Germinal center (tissue), 1 donor: Measurements from ENCODE around the gene NDOR1.

Source experiments
- DNase-seq: peaks from one replicate; pipeline ENCODE4 v3.0.0; 2012; ENCODE audit warnings: mixed read lengths, low spot score

Gene NDOR1

DNA sequence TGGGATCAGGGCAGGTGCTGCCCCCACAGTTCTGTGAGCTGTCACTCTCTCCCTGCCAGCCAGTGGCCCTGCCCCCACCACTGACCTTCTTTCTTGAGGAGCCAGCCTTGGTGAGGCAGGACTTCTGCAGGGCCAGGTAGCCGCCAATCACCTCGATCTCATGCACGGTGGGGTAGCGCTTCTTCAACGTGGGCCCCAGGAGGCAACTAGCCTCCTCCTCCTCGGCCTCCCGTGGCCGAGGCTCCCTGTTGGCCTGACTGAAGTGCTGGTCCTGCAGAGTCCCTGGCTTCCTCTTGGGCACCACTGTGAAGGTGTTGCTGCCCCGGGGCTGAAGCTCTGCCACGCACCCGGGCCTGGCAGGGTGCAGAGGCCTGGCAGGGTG is 6.6 kb upstream of the NDOR1 start:
- DNase-seq, result no peak

DNA sequence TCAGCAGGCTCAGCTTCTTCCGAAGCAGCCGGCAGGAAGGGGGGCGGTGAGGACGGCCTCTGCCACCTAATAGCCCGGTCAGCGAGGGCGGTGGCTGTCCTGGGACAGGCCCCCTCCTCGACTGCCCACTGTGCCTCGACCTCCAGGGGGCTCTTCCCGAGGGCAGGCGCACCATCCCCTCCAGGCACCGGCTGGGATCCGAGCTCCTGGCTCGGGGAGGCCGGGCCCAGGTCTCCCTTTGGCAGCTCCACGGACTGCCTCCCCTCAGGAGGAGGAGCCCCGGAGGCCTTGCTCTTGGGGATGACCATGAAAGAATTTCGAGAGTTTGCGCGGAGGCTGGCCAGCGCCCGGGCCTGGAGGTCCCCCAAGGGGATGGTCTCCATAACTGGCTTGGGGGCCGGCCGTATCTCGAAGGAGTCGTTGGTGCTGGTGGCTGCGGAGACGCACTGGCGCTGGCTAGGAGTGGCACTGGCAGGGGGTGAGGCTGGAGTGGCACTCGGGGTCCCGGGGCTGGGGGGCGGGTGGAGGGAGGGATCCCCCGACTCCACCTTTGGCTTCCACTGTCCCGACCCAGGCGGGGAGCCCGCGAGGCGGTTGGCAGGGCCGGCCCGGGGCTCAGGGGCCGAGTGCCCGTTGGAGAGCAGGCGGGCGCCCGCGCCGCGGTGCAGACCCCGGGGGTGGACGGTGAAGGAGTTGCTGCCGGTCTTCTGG is 5.9 kb upstream of the NDOR1 start:
- no peak for DNase-seq

DNA sequence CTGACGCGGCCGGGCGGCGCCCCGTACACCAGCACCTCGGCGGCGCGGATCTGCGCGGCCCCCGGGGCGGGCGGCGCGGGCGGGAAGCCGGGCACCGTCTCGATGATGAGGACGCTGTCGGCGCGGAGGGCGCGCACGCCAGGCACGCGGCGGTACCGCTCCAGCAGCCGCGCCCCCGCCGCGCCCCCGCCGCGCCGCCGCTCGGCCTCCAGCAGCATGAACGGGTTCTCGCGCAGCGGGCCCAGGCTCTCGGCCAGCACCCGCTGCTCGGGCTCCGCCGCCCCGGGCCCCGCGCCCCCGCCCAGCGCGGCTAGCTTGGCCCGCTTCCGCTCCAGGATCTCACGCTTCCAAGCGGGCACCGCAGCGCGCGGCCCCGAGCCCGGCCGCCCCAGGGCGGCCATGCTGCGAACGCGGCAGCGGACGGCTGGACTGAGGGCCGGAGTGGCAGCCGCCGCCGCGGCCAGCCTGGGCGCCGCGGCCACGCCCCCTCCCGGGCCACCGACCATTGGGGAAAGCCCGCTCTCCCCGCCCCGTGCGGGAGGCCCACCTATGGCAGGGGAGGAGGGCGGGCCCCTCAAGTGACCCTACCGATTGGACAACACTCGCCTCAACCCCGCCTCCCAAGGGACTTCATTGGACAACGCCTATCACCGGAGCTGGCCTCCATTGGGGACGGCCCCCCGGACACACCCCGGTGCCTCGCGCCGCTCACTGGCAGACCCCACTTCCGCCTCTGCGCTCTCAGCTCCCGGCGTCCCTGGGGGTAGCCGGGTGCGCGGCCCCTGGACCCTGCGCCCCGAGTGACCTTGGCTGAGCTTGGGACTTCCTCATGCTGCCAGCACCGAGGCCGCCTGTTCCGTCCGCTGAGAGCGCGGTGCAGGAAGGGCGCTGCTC is 4.9 kb upstream of the NDOR1 start, which contains the start of gene TPRN:
TPRN (minus strand) TSS at position 431 of the 894 bp plus-strand sequence; CDS start at position 401, 30 bp downstream.
- DNase-seq, result peak; percentile 100

DNA sequence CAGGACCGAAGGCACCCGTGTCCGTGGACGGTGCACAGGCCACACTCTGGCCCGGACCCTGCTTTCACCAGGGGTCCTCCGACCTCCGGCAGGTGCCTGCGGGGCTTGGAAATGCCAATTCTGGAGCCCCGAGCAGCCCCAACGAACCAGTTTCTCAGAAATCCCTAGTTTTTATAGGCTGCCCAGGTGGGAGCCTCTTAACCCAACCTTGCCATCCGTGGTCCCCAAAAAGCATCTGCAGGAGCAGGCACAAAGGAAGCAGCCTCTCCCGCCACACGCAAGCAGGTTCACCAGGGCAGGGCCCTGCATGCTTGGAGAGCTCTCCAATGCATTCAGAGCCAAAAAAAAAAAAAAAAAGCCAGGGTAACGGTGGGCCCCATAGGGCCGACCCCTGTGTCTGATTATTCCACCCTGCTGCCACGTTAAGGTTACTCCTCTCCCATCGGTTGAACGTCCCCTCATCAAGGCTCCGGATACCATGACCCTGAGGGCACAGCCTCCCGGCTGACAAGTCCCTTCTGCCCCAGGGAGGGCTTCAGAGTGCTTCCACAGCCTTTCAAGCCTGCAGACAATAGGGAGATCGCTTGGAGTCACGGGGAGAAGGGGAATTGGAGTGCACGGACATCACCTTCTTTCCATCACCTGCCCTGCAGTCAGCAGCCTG is 4.2 kb upstream of the NDOR1 start:
- no peak for DNase-seq

DNA sequence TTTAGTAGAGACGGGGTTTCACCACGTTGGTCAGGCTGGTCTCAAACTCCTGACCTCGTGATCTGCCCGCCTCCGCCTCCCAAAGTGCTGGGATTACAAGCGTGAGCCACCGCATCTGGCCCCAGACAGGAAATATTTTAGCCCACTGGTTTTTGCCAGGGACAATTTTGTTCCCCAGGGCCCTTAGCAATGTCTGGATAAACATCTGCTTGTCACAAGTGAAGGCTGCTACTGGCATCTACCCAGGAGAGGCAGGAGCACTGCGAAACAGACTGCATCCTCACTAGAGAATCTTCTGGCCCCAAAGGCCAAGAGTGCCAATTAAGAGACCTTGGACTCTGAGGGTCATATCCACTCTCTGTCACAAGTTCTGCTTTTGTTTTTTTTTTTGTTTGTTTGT is 2.5 kb upstream of the NDOR1 start:
- no peak for DNase-seq

DNA sequence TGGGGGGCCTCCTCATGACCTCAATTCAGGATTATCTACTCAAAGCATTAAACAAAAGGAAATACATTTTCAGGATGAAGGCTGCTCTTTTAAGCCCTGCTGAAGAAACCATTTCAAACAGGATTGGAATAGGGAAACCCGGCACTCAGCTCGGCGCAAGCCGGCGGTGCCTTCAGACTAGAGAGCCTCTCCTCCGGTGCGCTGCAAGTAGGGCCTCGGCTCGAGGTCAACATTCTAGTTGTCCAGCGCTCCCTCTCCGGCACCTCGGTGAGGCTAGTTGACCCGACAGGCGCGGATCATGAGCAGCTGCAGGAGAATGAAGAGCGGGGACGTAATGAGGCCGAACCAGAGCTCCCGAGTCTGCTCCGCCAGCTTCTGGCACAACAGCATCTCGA is 772 bp upstream of the NDOR1 start:
- no peak for DNase-seq

DNA sequence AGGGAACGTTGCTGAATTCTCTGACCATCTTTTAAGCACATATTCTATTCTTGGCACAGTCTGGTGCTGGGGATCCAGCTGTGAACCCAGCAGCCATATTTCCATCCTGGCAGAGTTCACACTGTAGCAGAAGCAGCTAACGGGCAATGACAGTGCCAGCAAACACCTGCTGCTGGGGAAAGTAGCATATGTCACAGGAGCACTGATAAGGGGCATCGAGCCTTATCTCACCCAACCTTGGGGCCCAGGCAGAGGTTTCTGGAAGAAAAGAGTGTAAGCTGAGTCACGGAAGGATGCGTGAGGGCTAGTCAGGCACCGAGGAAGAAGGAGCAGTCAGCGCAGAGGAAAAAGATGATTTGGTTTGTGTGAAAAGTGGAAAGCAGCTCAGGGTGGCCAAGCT is 1.1 kb downstream of the NDOR1 start:
- DNase-seq, result no peak

DNA sequence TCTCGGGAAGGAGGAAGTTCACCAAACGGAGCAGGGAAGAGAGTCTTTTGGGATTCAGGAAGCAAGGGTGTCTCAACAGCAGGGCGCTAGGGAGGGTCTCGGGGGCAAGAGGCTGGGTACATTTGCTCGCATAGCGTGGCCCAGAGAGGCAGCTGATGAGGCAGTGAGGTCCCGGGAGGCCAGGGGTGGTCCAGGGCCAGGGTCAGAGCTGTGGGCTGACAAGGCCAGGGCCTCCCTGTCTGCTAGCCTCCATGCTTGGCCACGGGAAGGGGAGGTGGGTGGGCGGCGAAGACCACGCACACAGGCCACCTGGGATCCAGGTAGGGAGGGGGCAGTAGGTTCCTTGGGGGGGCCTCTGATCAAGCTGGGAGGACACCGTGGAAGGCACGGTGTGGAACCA is 6.0 kb downstream of the NDOR1 start:
- DNase-seq, result no peak

DNA sequence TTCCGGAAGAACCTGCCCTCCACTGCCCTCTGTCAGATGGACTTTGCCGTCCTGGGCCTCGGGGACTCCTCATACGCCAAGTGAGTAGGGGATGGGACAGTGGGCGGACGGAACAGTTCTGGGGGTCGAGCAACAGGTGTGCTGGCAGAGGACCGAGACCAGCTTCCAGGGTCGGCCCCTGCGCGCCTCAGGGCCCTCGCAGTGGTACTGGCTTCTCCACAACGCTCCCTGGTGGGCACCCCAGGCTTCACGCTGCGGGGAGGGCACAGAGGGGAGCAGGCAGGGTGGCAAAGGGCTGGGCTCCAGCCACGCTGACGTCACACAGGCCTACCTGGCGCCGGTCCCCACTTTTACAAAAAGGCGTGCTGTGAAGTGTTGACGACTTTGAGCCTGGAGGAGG is 7.0 kb downstream of the NDOR1 start:
- no peak for DNase-seq

DNA sequence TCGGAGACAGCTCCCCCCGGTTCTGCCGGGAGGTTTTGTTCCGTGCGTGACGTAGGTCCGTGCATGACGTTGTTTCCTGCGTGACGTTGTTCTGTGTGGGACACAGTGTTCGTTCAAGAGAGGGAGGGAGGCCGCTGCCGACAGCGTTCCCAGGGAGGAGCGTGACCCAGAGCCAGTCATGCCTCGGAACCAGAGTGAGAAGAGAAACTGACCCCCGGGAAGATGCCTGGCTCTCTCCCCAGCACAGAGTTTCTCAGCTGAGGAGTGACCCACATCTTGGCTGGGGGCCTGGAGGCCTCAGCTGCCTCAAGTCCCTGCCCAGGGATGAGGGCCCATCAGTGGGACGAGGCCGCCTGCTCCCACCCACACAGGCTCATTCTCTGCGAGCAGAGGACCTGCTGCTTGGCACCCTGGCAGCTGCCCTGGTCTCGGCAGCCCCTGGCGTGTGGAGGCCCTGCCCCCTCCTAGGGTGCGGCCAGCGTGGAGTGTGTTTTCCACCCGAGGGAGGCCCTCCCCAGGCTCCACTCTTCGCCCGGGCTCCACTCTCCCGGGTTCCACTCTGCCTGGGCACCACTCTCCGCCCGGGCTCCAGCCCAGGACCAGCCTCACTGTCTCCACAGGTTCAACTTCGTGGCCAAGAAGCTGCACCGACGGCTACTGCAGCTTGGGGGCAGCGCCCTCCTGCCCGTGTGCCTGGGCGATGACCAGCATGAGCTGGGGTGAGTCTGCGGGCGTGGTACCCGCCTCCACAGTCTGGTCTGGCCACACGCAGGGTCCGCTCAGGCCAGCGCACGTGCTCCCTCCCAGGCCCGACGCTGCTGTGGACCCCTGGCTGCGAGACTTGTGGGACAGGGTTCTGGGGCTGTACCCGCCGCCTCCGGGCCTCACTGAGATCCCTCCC is 7.9 kb downstream of the NDOR1 start:
- no peak for DNase-seq

DNA sequence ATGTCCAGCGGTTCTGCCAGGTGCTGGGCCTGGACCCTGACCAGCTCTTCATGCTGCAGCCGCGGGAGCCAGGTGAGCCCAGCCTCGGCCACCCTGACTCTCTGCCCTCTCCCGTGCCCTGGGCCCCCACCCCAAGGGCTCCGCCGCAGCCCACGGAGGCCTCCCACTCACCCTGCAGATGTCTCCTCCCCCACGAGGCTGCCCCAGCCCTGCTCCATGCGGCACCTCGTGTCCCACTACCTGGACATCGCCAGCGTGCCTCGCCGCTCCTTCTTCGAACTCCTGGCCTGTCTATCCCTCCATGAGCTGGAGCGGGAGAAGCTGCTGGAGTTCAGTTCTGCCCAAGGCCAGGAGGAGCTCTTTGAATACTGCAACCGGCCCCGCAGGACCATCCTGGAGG is 9.1 kb downstream of the NDOR1 start:
- no peak for DNase-seq

DNA sequence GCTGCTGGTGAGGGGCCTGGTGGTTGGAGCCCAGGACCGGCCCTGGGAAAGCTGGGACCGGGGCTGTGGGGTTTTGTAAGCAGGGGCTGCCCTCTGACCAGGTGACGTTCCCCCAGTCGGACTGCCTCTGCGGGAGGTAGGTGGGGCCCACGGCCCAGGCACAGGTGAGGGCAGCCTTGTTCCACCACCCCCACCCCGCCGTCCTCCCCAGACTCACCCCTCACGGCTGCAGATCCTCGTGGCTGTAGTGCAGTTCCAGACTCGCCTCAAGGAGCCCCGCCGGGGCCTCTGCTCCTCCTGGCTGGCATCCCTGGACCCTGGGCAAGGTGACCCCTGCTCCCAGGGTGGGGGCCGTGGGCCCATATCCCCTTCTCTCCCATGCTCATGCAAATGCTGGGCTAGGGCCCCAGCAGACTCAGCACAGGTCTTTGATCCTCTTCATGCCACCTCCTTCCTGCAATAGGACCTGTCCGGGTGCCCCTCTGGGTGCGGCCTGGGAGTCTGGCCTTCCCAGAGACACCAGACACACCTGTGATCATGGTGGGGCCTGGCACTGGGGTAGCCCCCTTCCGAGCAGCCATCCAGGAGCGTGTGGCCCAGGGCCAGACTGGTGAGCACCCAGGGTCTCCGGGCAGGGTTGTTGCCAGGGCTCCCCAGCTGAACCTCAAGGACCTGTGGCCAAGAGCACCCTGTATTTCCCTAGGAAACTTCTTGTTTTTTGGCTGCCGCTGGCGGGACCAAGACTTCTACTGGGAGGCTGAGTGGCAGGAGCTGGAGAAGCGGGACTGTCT is 9.9 kb downstream of the NDOR1 start:
- no peak for DNase-seq

DNA sequence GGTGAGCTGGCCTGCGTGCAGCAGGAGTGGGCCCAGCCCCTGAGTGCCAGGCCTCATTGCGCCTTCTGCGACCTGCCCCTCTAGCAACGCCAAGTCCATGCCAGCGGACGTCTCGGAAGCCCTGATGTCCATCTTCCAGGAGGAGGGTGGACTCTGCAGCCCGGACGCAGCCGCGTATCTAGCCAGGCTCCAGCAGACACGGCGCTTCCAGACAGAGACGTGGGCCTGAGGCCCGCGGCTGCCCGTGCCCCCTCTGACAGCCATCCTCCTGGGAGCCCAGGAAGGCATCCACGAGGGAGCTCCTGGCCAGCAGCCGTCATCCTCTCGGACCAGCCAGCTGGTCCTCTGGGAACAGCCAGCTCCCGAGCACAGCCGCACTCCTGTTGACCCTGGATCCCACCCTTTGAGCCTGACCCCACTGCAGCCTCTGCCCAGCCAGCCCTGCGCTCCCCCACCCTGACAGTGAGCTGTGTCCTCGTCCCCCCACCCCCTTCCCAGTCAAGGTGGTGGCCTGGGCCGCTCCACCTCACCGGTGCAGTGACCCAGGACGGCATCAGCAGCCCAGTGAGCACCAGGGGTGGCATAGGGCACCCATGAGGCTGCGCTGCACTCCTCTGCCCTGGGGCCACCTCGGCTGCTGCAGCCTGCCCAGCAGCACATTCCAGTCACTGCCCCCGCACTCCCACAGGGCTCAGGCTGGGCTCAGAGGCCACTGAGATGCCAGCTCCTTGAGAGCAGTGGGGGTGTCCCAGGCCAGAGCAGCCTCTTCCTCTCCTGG is 10.9 kb downstream of the NDOR1 start:
- no peak for DNase-seq

DNA sequence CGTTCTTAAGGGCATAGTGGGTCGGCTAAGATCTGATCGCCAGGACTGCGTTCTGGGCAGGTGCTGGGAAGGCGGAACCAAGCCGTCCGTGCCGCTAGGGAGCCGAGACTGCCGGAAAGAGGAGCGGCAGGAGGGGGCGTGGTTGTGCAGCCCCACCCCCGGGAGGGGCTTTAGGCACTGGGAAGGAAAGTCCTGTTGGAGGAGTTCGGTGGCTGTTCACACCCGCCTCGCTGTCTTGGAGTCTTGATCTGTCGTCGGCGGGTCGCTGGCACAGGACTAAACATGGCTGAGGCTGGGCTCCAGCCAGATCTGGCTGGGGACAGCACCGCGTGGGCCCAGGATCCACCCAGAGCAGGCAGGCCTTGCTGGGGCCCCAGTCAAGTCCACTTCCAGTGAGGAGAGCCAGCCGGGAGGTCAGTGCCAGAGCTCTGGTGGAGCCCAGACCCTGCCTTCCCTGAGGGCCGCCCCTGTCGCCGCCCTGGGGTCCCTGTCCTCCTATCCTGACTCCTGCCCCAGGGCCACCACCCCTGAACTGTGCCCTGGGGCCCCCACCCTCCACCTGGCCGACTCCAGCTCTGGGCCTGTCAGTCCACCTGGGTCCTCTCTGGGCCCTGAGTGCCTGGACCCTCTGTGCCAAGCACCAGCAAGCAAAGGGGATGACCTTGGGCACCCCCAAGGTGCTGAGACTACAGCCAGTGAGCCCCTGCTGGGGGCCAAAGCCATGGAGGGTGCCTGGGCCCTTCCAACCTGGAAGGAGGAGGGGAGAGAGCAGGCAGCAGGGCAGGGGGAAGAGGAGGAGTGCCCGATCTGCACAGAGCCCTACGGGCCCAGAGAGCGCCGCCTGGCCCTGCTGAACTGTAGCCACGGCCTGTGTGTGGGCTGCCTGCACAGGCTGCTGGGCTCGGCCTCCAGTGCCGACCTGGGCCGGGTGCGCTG is 12.0 kb downstream of the NDOR1 start:
- DNase-seq, result no peak

DNA sequence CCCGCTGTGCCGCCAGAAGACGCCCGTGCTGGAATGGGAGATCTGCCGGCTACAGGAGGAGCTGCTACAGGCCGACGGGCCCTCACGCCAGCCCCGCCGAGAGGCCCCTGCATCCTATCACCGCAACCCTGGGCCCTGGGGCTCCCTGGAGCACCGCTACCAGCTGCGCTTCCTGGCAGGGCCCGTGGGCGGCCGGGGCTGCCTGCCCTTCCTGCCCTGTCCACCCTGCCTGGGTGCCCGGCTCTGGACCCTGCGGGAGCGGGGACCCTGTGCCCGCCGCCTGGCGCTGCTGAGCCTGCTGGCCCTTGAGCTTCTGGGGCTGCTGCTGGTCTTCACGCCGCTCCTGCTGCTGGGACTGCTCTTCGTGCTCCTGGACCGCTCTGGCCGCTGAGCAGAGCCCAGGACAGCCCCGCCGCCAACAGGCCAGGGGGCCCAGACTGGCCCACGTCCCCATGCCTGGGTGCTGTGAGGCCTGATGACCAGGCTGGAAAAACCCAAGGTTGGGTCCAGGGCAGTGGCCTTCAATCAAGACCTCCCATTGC is 12.8 kb downstream of the NDOR1 start:
- DNase-seq, result no peak

DNA sequence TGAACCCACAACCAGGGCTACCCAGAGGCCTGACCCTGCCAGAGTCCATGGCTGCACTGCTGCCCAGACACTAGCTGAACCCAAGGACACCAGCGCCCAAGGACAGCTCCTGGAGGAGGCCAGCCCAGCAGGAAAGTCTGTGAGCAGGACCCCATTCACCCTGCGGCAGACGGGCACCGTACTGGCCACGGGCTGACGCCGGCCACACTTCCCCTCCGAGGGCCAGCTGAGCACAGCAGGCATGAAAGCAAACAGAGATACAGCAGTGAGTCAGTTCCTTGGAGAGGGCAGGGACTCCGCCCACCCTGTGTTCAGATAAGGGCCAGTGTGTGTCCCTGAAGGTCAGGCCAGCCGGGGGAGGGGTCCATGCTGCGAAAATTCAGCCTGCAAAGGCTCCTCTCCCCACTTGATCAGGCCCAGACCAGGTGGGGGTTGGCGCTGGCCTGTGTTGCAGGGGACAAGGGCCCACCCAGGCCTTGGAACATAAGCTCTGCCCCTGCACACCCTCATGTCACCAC is 13.3 kb downstream of the NDOR1 start:
- DNase-seq, result no peak

DNA sequence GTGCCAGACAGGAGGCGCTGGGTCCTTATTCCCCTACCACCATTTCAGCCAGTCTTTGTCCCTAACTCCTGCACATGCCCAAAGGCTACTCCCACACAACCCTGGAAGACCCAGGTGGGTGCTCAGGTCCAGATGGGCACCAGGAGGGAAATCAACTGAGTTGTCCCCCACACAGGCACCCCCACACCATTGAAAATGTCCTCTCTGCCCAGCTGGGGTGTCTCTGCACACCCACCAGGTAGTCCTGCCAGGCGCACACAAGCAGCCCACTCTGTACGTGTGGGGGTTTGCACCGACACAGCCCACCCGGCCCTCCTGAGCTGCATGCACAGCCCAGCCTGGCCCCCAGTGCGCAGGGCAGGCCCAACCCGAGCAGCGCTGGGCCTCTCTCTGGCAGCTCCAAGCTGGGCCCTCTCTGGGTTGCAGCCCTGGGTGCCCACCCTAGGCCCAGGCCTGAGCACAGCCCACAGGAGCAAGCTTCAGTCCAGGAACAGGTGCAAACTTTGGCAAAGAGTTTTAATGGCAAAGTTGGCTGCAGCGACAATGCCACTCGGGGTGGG is 14.3 kb downstream of the NDOR1 start:
- DNase-seq, result no peak
